ENCODE data around the gene FNIP1. TPM values are rescaled to one million over a fixed set of nuclear protein-coding genes. Genes with fewer than 3 reads are reported as not detected.

Gene FNIP1
- total and polyA plus RNA-seq, 2 of the 13 experiments (the other 11 are each of a cell fraction or from before 2014, with no cell fraction given): 10.9 to 29.3 TPM

DNA sequence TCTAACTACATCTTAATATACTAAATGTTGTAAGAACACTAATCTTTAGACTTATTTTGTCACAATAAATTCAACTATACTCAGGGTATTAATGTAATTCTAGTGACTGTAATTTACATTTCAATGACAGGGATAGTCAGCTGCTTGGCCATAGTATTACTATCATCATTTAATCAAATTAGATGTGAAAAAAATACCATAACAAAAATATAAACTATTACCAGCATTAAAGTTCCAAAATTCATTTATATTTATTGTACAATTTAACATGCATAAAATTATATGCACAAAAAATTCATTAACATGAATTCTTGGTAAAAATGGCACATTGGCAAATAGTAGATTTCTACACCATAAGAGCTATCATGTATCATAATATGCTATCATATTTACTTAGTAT lies 28.9 kb downstream of the FNIP1 start (continued):
- TF ChIP-seq, protein P1, sequence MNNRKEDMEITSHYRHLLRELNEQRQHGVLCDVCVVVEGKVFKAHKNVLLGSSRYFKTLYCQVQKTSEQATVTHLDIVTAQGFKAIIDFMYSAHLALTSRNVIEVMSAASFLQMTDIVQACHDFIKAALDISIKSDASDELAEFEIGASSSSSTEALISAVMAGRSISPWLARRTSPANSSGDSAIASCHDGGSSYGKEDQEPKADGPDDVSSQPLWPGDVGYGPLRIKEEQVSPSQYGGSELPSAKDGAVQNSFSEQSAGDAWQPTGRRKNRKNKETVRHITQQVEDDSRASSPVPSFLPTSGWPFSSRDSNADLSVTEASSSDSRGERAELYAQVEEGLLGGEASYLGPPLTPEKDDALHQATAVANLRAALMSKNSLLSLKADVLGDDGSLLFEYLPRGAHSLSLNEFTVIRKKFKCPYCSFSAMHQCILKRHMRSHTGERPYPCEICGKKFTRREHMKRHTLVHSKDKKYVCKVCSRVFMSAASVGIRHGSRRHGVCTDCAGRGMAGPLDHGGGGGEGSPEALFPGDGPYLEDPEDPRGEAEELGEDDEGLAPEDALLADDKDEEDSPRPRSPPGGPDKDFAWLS (CRISPR knock-in tag; IDR thresholded peaks at IDR 0.05; ENCODE audit: borderline replicate concordance): no peak
- TF ChIP-seq HDAC2 (CRISPR knock-in tag; IDR thresholded peaks at IDR 0.05): no peak
- no peak for TF ChIP-seq MAF1 (CRISPR knock-in tag; IDR thresholded peaks at IDR 0.05; ENCODE audit: borderline replicate concordance)
- TF ChIP-seq ZNF24 (IDR thresholded peaks at IDR 0.05): no peak
- TF ChIP-seq, protein P2, sequence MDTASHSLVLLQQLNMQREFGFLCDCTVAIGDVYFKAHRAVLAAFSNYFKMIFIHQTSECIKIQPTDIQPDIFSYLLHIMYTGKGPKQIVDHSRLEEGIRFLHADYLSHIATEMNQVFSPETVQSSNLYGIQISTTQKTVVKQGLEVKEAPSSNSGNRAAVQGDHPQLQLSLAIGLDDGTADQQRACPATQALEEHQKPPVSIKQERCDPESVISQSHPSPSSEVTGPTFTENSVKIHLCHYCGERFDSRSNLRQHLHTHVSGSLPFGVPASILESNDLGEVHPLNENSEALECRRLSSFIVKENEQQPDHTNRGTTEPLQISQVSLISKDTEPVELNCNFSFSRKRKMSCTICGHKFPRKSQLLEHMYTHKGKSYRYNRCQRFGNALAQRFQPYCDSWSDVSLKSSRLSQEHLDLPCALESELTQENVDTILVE (CRISPR knock-in tag; IDR thresholded peaks at IDR 0.05): no peak
- no peak for TF ChIP-seq SIX4 (CRISPR knock-in tag; IDR thresholded peaks at IDR 0.05)
- TF ChIP-seq MIER2 (CRISPR knock-in tag; IDR thresholded peaks at IDR 0.05): no peak

DNA sequence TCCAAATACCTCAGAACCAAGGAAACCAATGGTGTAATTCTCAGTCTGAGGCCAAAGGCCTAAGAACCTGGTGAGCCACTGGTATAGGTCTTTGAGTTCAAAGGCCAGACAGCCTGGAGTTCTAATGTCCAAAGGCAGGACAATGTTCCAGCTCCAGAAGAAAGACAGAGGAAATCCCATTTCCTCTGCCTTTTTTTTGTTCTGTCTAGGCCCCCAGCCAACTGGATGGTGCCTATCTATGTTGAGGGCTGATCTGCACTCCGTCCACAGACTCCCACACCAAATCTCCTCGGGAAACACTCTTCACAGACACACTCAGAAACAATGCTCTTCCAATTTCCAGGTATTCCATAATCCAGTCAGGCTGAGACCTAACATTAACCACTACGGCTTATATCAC lies 30.1 kb downstream of the FNIP1 start:
- peaks cover 35% of the 10 kb centered on the region for H4K20me1 ChIP-seq (ENCODE audit: insufficient read depth, low read length)
- H3K27me3 ChIP-seq (ENCODE audit: control insufficient read depth in 1 of 2, insufficient read depth in 2 of 2, low read length in 2 of 2): no peaks in the 10 kb centered on the region
- 97% methylated on average over 3 of the region's 3 CpGs for WGBS (ENCODE audit: low lambda C conversion rate)
- H3K36me3 ChIP-seq (replicated peaks in 1 of 2; ENCODE audit: control insufficient read depth in 1 of 2, insufficient read depth in 2 of 2, low read length in 2 of 2): peaks cover 3 to 20% of the 10 kb centered on the region in 2 experiments; a peak in 3 of 5 replicates
- no peak overlapping the region for H3K9ac ChIP-seq (ENCODE audit: insufficient read depth, low read depth, low read length)
- H3K79me2 ChIP-seq (ENCODE audit: insufficient read depth, low read length): peaks cover 97% of the 10 kb centered on the region
- in situ Hi-C loops (cut with HindIII; ENCODE audit: extremely low pct_ligation_motif_present, low pct_unique_long_range_greater_than_20kb) (no loop called here), intact Hi-C loops (cut with micrococcal nuclease; ENCODE audit: unreplicated experiment) (no loop called here)
- H3K9me3 ChIP-seq (ENCODE audit: low read length): no peaks in the 10 kb centered on the region
- DNase-seq (ENCODE audit: low spot score) (no peak), FAIRE-seq (no peak), ATAC-seq (no peak)
- no peak overlapping the region for H3K4me3 ChIP-seq (replicated peaks in 1 of 3; ENCODE audit: insufficient read depth in 1 of 3, low read depth in 2 of 3, low read length in 3 of 3)
- H2AFZ ChIP-seq (ENCODE audit: low read length): no peak overlapping the region
- H3K27ac ChIP-seq (ENCODE audit: extremely low read length, insufficient read depth, low read length): no peak overlapping the region
- CTCF ChIA-PET (ENCODE audit: low intra/inter-chr PET ratio, low total read pairs): no interaction called here
- no TSS peak for BruUV-seq (replicated peaks)
- no peak overlapping the region for H3K4me2 ChIP-seq (ENCODE audit: low read depth, low read length)
- peaks cover 22% of the 10 kb centered on the region for H3K4me1 ChIP-seq (ENCODE audit: insufficient read depth, low read length)
- POLR2A ChIA-PET: no interaction called here
- no peak for TF ChIP-seq MATR3 (CRISPR knock-in tag; IDR thresholded peaks at IDR 0.05)
- no peak for TF ChIP-seq ZNF331 (CRISPR knock-in tag; IDR thresholded peaks at IDR 0.05)
- TF ChIP-seq ZBTB49 (CRISPR knock-in tag; IDR thresholded peaks at IDR 0.05; ENCODE audit: borderline replicate concordance): no peak
- TF ChIP-seq ARNT (IDR thresholded peaks at IDR 0.05): no peak
- TF ChIP-seq SAFB2 (CRISPR knock-in tag; IDR thresholded peaks at IDR 0.05; ENCODE audit: borderline replicate concordance, low read depth): no peak
- TF ChIP-seq NCOA1 (CRISPR knock-in tag; IDR thresholded peaks at IDR 0.05): no peak
- no peak for TF ChIP-seq CC2D1A (CRISPR knock-in tag; IDR thresholded peaks at IDR 0.05)
- TF ChIP-seq ZBTB33 (CRISPR knock-in tag; IDR thresholded peaks at IDR 0.05): no peak
- no peak for TF ChIP-seq ADNP (CRISPR knock-in tag; IDR thresholded peaks at IDR 0.05)
- no peak for TF ChIP-seq HDAC2 (CRISPR knock-in tag; IDR thresholded peaks at IDR 0.05)
- no peak for TF ChIP-seq ZNF382 (CRISPR knock-in tag; IDR thresholded peaks at IDR 0.05; ENCODE audit: borderline replicate concordance)
- TF ChIP-seq ZNF550 (CRISPR knock-in tag; IDR thresholded peaks at IDR 0.05; ENCODE audit: borderline replicate concordance): no peak

Data from HepG2 (cell line).